ENCODE results near the gene NRIP1. TPM values are rescaled to one million over a fixed set of nuclear protein-coding genes. Genes with fewer than 3 reads are reported as not detected.
A peak's percentile ranks its signal among the peaks of the same experiment; 100 is the strongest.

The NRIP1 gene
- total and polyA plus RNA-seq, 2 of the 13 experiments (the other 11 are each of a cell fraction or from before 2014, with no cell fraction given), result 21.0 to 69.0 TPM

- Histone ChIP-seq H3K4me2 (ENCODE audit: low read depth, low read length) (no peak overlapping the region), H3K36me3 (replicated peaks in 1 of 2; ENCODE audit: control insufficient read depth in 1 of 2, insufficient read depth in 2 of 2, low read length in 2 of 2) (no peaks in the 10 kb centered on the region), H3K9ac (ENCODE audit: insufficient read depth, low read depth, low read length) (no peak overlapping the region), H3K9me3 (ENCODE audit: low read length) (peaks cover 6% of the 10 kb centered on the region), H2AFZ (ENCODE audit: low read length) (no peak overlapping the region), H3K27ac (ENCODE audit: extremely low read length, insufficient read depth, low read length) (no peak overlapping the region), H3K4me3 (replicated peaks in 1 of 3; ENCODE audit: insufficient read depth in 1 of 3, low read depth in 2 of 3, low read length in 3 of 3) (no peak overlapping the region), H3K27me3 (ENCODE audit: control insufficient read depth in 1 of 2, insufficient read depth in 2 of 2, low read length in 2 of 2) (no peaks in the 10 kb centered on the region), H4K20me1 (ENCODE audit: insufficient read depth, low read length) (no peaks in the 10 kb centered on the region), H3K79me2 (ENCODE audit: insufficient read depth, low read length) (peaks cover 9% of the 10 kb centered on the region), H3K4me1 (ENCODE audit: insufficient read depth, low read length) (peaks cover 53% of the 10 kb centered on the region)
- DNase-seq (ENCODE audit: low spot score), result peak; percentile 20
- peak; percentile 14; the same call in 1 of the 3 replicates for ATAC-seq
- 87% methylated on average over 4 of the region's 5 CpGs for WGBS (ENCODE audit: low lambda C conversion rate)
- FAIRE-seq, result no peak
- BruUV-seq (replicated peaks), result no TSS peak
- in situ Hi-C loops (cut with HindIII; ENCODE audit: extremely low pct_ligation_motif_present, low pct_unique_long_range_greater_than_20kb), result no loop called here
- CTCF ChIA-PET (ENCODE audit: low intra/inter-chr PET ratio, low total read pairs), result no interaction called here
- POLR2A ChIA-PET, result interaction anchor here (1.9 kb wide), 1 partner anchor 58 kb away, joined by 7 read pairs; no protein-coding TSS in a partner anchor
- intact Hi-C loops (cut with micrococcal nuclease; ENCODE audit: unreplicated experiment), result no loop called here
- no peak for TF ChIP-seq NCOA1 (CRISPR knock-in tag; IDR thresholded peaks at IDR 0.05)
- 0 out of 2 replicates have a peak, but pooled peaks have one; percentile 23 for TF ChIP-seq SAP130 (CRISPR knock-in tag; IDR thresholded peaks at IDR 0.05; ENCODE audit: low read depth)
- TF ChIP-seq ARID5B (CRISPR knock-in tag; IDR thresholded peaks at IDR 0.05), result 0 out of 2 replicates have a peak, but pooled peaks have one; percentile 22
- 0 out of 2 replicates have a peak, but pooled peaks have one; percentile 23 for TF ChIP-seq HOMEZ (CRISPR knock-in tag; IDR thresholded peaks at IDR 0.05; ENCODE audit: low read depth)
- TF ChIP-seq ZMYM4 (CRISPR knock-in tag; IDR thresholded peaks at IDR 0.05), result peak; percentile 29; the same call in 1 of the 2 replicates
- TF ChIP-seq SALL1 (CRISPR knock-in tag; IDR thresholded peaks at IDR 0.05), result peak; percentile 31; the same call in 1 of the 2 replicates
- TF ChIP-seq FOSL2 (CRISPR knock-in tag; IDR thresholded peaks at IDR 0.05), result 0 out of 2 replicates have a peak, but pooled peaks have one; percentile 6
- TF ChIP-seq FOXP4 (CRISPR knock-in tag; IDR thresholded peaks at IDR 0.05), result peak; percentile 37; the same call in 1 of the 2 replicates
- TF ChIP-seq RBM22 (optimal IDR thresholded peaks at IDR 0.05; ENCODE audit: low read length), result peak; percentile 32
- TF ChIP-seq FOXO1 (CRISPR knock-in tag; IDR thresholded peaks at IDR 0.05), result peak; percentile 71
- TF ChIP-seq FOXA3 (CRISPR knock-in tag; IDR thresholded peaks at IDR 0.05), result peak; percentile 93
- TF ChIP-seq FOXK1 (CRISPR knock-in tag; IDR thresholded peaks at IDR 0.05; ENCODE audit: borderline replicate concordance, low read depth), result peak; percentile 92; the same call in 1 of the 2 replicates
- TF ChIP-seq, protein P1, sequence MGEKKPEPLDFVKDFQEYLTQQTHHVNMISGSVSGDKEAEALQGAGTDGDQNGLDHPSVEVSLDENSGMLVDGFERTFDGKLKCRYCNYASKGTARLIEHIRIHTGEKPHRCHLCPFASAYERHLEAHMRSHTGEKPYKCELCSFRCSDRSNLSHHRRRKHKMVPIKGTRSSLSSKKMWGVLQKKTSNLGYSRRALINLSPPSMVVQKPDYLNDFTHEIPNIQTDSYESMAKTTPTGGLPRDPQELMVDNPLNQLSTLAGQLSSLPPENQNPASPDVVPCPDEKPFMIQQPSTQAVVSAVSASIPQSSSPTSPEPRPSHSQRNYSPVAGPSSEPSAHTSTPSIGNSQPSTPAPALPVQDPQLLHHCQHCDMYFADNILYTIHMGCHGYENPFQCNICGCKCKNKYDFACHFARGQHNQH (CRISPR knock-in tag; IDR thresholded peaks at IDR 0.05), result no peak
- no peak for TF ChIP-seq FOXA1 (IDR thresholded peaks at IDR 0.05)
- peak; percentile 85 for TF ChIP-seq FOXA1 (CRISPR knock-in tag; IDR thresholded peaks at IDR 0.05)
- peak; percentile 85 for TF ChIP-seq ZNF644 (CRISPR knock-in tag; IDR thresholded peaks at IDR 0.05; ENCODE audit: low read depth)
- TF ChIP-seq GATAD2A (CRISPR knock-in tag; IDR thresholded peaks at IDR 0.05), result peak; percentile 19; the same call in 1 of the 2 replicates
- no peak for TF ChIP-seq ZSCAN12 (CRISPR knock-in tag; IDR thresholded peaks at IDR 0.05)
Measured at GRCh38 chr21:14947613-14948160, 117.1 kb downstream of the NRIP1 start.

All from HepG2 (cell line).